ENCODE measurements around the gene USP9Y.

The USP9Y gene

DNA sequence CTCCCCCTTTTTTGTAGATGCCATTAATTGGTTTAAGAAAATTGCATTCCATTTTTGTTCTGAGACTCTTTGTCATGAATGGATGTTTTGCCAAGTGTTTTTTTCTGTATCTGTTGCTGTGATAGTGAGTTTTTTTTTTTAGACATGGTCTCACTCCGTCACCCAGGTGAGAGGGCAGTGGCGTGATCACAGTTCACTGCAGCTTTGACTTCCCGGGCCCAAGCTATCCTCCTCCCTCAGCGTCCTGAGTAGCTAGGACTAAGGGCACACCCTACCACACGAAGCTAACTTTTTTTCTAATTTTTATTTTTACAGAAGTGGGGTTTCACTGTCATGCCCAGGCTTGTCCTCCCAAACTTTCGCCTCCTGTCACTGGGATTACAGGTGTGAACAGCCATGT is 51.8 kb downstream of the USP9Y start:
- ChIA-PET CTCF (no interaction called here), POLR2A (ENCODE audit: low non-redundant PET) (no interaction called here)
- H3K27ac ChIP-seq = no peak overlapping the region
- DNase-seq (ENCODE audit: low spot score) = no peak
- no peak for TF ChIP-seq CTCF (conservative IDR thresholded peaks at IDR 0.05; ENCODE audit: low read depth)

GRCh38 chrY:12756021-12756420 is 55.0 kb downstream of the USP9Y start:
- ChIA-PET CTCF (no interaction called here), POLR2A (ENCODE audit: low non-redundant PET) (no interaction called here)
- H3K27ac ChIP-seq = no peak overlapping the region
- DNase-seq (ENCODE audit: low spot score) = no peak
- no peak for TF ChIP-seq CTCF (conservative IDR thresholded peaks at IDR 0.05; ENCODE audit: low read depth)

DNA sequence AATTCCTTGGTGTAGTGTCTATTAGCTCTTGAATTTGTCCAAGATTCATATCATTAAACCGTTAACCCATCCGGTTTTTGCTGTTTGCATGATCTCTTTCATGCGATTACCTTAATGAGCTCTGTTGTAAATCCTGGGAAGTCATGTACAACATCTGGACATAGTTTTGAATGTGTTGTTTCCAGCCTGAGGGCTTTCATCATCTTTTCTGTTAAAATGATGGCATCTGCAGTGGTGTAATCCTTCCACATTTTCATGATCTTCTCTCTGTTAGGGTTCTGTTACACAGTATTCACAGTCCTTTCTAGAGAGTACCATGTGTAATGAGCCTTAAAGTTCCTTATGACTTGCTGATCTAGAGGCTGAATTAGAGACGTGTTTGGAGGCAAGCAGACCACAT is 64.9 kb downstream of the USP9Y start:
- no peak overlapping the region for H3K27ac ChIP-seq
- POLR2A ChIA-PET (ENCODE audit: low non-redundant PET) = no interaction called here
- TF ChIP-seq CTCF (conservative IDR thresholded peaks at IDR 0.05; ENCODE audit: low read depth) = no peak
- CTCF ChIA-PET = no interaction called here
- DNase-seq (ENCODE audit: low spot score) = no peak

- no peak overlapping the region for H3K27ac ChIP-seq
- POLR2A ChIA-PET (ENCODE audit: low non-redundant PET) = no interaction called here
- DNase-seq (ENCODE audit: low spot score) = no peak
- CTCF ChIA-PET = no interaction called here
- no peak for TF ChIP-seq CTCF (conservative IDR thresholded peaks at IDR 0.05; ENCODE audit: low read depth)
Measured at GRCh38 chrY:12784521-12784920, 83.5 kb downstream of the USP9Y start.

- no peak for DNase-seq (ENCODE audit: low spot score)
- CTCF ChIA-PET = no interaction called here
- no peak for TF ChIP-seq CTCF (conservative IDR thresholded peaks at IDR 0.05; ENCODE audit: low read depth)
- no peak overlapping the region for H3K27ac ChIP-seq
- POLR2A ChIA-PET (ENCODE audit: low non-redundant PET) = no interaction called here
Measured at GRCh38 chrY:12793999-12794398, 93.0 kb downstream of the USP9Y start.

GRCh38 chrY:12808046-12808445 is 107.0 kb downstream of the USP9Y start:
- CTCF ChIA-PET = no interaction called here
- POLR2A ChIA-PET (ENCODE audit: low non-redundant PET) = no interaction called here

More at GRCh38 chrY:12808046-12808445, 107.0 kb downstream of the USP9Y start:
- no peak for DNase-seq (ENCODE audit: low spot score)
- no peak overlapping the region for H3K27ac ChIP-seq
- no peak for TF ChIP-seq CTCF (conservative IDR thresholded peaks at IDR 0.05; ENCODE audit: low read depth)
